Endometrial microvascular endothelial cells (primary cell): ENCODE data around the gene VSIG10L. TPM values are rescaled to one million over a fixed set of nuclear protein-coding genes. Genes with fewer than 3 reads are reported as not detected.

Experiments
- in situ Hi-C: cut with HindIII; loops from 2 replicates; pipeline ENCODE4 v1.10.0; 2017; ENCODE audit warnings: low sequenced_read_pairs, low pct_unique_long_range_greater_than_20kb; ENCODE audit errors: inconsistent ontology term
- total RNA-seq: library from RNA; depleted of rRNA; stranded (reverse); fragments of >200 nt; gene quantifications from one replicate; pipeline ENCODE4 v1.2.3, GENCODE V29; 2015; ENCODE audit errors: inconsistent ontology term

Gene VSIG10L
- not detected for total RNA-seq

DNA sequence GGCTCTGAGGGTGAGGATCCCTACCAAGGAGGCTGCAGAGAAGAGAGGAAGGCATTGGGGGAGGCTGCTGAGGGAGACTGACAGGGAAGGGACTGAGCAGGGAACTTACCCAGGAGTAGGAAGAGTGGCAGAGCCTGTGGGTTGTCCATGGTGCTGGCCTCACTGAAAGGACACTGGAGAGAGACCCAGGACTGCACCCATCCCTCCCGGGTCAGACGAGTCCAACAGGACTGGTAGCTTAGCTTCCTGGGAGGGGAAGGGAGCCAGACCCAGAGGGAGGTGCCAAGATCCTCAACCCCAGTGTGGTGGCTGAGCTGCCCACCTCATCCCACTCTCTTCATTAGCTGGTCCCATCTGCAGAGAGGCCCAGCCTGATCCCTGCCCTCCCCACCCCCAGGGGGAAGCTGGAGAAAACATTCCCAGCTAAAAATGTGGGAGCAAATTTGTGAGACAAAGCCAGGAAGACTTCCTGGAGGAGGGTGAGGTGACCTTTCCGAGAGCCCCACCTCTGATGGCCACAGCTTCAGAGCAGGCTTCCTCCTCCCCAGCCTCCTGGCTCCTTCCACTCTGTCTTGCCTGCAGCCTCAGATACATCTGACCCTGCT lies at the start of gene VSIG10L:
Gene VSIG10L, minus strand, starts transcription at position 164 of the 605 bp plus-strand sequence. Its CDS starts 15 bp downstream, at position 149.
- in situ Hi-C loops = no loop called here

DNA sequence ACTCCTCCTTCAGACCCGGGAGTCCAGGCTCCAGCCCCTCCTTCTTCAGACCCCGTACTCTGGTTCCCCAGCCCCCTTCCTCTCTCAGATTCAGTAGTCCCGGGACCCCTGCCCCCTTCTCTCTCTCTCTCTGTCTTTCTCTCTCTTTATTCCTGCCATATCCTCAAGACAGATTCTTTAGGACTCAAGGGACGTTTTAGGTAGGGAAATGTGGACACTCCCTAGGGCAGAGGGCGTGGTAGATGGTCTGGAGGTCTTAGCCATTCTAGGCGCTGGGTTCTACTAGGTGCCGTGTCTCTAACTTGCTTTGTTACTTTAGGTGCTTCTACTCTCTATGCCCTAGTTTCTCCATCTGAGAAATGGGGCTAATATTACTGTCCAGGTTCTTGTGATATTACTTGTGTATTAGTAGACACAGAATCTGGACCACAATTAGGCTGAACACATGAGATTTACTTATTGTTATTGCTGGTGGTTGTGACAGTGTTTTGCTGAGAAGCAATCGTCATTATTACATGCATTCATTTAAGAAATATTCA lies 49.2 kb upstream of the VSIG10L start:
- in situ Hi-C loops = no loop called here

DNA sequence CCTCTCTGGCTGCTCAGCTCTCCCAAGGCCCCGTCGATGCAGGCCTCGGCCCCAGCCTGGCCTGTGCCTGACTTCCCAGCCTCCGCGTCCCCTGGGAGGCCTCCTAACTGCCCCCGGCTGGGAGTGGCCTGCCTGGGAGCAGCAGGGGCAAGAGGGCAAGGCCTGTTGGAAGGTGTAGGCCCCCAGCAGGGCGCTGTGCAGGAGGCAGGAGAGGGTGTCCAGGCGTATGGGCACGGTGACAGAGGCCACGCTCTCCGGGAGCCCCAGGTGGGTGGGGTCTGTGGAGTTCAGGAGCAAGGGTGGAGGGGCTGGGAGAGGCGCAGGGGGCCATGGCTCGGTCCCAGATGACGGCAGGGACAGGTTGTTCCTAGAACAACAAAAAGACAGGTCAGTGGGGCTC lies 47.2 kb upstream of the VSIG10L start:
- in situ Hi-C loops = no loop called here

DNA sequence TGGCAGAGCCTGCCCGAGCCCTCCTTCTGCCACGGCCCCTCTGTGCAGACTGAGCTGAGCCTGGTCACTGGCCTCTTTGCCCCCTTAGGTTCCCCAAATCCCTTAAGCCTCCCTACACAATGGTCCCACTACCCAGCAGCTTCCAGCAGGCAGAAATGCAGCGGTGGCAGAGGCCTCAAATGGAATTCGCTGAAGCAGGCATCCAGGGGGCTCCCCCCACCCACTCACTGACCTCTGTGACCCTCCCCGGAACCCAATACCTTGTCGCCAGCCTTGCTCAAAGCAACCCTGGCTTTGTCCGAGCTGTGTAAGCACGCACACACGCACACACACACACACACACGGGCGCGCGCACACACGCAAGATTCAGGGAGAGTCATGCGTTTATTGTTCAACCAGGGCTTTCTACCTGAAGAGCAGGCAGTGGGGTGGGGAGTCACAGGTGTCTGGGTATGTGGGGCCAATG lies 46.0 kb upstream of the VSIG10L start, which contains the start of gene LIM2:
Gene LIM2, minus strand, starts transcription at position 51 of the 466 bp plus-strand sequence. CDS start 531 bp downstream, outside the sequence.
- in situ Hi-C loops = no loop called here

DNA sequence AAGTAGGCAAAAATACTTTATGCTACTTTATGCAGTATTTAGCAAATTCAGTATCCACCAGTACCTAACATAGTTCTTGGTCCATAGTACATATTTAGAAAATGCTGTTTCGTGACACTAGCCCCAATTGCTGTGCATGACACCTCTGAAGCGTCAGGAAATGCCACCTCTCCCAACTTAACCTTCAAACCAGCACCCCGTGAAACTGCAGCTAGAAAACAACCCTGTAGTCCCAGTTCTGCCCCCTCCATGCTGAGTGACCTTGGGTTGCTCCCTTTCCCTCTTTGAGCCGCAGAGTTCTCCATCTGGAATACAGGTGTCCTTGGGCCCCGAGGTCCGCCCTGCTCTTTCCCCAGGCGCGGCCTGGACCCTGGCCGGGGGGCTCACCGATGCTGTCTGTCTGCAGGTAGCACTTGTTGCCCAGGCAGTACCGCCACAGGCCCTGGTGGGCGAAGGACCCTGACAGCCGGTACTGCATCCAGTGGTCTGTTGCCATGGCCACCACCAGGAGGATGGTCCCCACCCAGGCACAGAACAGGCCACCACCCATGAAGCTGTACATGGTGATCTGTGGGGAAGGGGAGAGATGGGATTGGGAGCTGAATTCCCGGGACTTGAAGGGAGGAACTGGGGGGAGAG lies 45.1 kb upstream of the VSIG10L start:
- in situ Hi-C loops = no loop called here

DNA sequence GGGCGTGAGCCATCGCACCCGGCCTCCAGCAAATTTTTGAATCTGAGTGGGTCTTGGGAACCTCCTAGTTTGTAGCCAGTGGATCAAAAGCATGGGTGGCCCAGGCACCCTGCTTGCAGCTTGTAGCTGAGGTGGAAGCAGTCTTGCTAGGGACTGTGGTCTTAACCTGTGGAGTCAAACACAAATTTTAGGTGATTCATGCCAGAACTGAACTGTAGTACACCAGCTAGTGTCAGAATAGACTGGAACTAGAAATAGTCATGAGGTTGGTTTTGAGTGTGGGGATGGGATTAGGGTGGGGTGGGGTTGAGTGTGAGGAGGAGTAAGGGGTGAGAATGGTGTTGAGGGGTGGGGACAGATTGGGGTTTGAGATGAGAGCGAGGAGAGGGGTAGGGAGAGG lies 40.1 kb upstream of the VSIG10L start:
- in situ Hi-C loops = no loop called here

DNA sequence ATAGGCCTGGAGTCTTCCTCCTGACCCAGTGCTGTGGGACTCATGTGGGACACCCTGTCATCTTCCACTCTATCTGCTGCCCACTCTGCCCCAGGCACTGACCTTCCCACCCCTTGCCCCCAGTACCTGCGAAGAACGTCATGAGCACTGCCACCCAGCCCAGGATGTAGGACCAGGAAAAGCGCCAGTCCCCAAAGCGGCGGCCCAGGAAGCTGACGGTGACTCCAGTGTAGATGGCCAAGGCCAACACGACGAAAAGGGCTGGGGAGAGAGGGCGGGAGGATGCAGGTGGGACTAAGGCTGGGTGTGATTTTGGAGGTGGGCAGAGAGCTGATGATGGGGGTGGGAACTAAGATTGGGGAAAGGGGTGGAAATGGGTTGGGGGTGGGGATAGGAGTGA lies 38.4 kb upstream of the VSIG10L start:
- in situ Hi-C loops = no loop called here

DNA sequence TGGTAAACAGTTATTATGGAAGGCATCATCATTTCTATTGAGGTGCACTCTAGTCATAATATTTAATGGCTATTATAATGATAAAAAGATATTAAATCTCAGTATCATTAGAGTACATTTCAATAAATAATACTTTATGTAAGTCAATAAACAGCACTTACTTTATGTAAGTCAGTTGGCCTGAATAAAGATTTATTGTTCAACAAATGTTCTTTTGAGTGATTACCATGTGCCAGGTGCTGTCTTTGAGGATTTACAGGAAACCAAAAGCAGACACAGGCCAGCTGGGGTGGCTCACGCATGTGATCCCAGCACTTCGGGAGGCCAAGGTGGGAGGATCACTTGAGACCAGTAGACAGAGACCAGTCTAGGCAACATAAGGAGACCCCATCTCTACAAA lies 35.5 kb upstream of the VSIG10L start:
- in situ Hi-C loops = no loop called here

DNA sequence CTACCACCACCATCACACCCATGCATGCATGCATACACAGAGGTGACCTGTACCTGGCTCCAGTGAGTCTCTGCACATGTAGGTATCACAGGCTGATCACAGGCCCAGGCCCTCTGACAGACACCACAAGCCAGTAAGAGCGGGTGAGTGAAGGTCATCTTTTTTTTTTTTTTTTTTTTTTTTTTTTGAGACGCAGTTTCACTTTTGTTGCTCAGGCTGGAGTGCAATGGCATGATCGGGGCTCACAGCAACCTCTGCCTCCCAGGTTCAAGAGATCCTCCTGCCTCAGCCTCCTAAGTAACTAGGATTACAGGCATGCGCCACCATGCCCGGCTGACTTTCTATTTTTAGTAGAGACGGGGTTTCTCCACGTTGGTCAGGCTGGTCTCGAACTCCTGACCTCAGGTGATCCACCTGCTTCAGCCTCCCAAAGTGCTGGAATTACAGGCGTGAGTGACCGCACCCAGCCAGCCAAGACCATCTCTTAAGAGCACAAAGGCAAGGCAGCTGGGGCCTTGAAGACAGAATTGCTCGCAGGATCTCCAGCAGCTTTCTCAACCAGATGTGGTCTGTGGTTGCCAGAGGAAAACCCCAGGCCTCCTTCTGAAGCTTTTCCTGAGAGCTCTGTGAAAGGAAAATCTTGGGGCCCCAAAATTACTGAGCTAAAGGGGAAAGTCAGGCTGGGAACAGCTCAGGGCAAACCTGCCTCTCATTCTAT lies 33.7 kb upstream of the VSIG10L start:
- in situ Hi-C loops = no loop called here

DNA sequence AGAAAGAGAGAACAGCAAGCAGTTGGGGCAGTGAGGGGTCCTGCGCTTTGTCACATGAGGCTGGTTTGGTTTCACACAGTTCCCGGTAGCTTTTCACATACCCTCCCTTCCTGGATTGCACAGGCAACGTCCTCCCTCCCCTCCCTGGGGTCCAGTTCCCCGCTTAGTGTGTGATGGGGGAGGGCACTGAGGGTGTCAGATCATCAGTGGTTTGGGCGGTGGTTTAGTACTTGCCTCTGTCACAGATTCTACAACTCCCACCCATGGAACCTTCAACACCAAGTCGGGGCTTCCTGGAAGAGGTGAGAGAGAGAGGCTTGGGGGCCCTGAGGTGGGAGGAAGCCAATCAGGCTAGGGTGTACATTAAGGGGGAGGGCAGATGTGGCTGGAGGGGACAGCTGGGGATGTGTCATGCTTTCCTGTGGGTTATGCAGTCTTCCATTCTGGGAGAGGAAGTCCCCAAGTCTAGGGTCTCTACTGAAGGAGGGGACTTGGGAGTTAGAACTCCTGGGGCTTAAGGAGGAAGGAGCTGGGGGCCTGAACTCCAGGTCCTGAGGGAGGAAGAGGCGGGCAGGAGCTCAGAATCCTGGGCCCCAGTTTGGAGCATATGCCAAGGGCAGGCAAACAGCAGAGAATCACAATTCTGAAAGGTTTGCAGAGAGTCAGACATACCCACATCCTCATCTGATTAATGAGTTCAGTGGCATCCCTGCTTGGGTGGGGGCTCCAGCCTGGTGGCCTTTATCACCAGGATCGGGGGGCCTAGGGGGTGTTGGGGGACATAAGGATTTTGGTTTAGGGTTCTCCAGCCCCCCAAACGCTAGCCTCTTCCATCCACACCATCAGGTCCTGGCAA lies 30.9 kb upstream of the VSIG10L start, which contains the start of gene NKG7:
Gene NKG7, minus strand, starts transcription at position 6 of the 856 bp plus-strand sequence. CDS start 119 bp downstream, outside the sequence.
- in situ Hi-C loops = no loop called here

DNA sequence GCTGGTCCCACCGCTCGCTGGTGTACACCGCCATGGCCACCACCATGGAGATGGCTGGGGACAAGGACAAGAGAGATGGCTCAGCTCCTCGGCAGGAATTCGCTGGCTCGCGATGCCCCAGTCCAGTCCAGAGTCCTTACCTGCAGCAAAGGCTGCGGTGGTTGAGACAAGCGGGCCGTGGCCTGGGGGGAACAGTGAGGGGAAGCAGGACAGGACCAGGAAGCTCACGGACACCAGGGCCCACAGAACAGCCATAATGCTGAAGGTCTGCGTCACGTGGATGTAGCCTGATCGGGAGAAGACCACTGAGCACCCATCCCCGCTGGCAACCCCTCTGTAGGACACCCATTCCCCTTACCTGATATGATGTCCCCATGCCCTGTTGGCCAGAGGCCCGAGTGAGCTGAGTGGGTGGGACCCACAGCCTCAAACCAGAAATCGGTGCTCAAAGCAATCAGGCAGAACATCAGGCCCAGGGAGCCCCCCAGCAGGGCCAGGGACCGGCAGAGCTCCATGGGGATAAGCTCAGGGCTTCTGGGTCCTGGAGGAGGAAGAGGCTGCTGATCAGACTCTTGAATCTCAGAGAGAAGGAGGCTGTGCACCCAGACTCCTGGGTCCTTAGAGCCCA lies 30.2 kb upstream of the VSIG10L start:
- in situ Hi-C loops = no loop called here

DNA sequence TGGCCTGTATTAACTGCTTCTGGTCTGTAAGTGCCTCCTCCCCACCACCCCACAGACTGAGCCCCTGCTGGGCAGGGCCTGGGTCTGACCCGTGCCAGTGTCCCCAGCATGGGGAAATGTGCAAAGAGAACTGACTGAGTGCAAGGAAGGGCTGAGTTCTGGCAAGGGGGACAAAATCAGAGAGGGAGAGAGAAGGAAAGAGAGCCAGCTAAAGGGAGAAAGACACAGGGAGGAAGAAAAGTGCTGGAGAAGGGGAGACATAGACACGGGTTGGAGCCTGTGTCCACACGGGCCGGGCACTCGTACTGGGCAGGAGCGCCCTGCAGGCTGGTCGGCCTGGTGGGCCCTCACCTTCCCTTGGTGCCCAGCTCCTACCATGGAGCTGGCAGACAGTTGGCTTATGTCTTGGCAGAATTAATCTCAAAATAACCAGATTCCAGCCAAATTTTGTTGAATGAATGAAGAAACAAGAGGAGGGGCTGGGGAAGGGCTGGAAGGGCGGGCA lies 29.3 kb upstream of the VSIG10L start:
- in situ Hi-C loops = no loop called here

DNA sequence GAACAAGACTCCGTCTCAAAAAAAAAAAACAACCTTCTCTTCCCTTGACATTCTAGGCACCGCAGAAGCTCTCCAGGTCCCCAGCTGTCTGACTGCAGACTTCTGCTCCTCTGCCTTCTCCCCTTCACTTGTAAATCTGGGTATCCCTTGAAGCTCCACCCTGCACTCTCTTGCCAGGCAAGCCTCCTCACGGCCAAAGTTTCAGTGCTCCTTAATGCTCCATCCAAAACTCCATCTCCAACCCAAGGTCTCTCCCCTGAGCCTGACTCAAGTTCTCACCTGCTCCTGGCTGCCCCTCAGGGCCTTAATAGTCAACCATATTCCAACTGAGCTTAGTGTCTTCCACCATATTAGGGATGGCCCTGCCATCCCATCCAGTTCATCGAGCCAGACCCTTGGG lies 28.3 kb upstream of the VSIG10L start:
- in situ Hi-C loops = no loop called here

DNA sequence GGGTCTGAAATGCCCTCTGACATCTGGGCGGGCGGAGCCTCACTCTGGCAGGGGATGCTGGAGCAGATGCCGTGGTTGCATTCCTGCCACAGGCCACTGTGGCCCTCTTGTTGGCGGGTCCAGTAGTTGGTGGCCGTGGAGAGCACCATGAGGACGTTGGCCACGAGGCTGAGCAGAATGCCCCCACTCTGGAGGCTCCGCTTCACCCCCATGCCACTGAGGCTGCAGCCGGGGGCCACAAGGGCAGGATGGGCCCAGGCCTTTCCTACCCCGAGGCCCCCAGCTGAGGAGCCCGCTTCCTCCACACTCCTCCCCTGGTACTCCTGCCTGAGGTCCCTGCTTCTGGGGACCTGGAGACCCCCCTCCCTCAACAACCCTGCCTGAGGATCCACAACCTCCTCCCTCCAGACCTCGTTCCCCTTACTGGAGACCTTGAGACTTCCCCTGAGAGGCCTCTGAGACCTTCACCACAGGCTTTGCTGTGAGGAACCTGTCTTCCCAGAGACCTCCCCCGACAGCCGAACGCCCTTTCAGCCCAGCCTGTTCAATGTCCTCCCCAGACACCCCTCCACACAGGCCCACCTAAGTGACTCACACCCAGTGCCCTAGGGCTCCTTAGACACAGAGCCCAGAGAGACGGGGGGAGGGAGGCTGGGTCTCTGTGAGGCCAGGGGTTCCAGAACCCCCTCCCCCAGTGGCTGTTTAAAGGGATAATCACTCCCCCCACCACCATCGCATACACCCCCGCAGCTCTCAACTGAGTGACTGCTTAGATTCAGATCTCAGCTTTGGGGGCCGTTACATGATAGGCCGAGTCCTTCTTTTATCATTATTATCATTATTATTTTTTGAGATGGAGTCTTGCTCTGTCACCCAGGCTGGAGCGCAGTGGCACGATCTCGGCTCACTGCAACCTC lies 26.7 kb upstream of the VSIG10L start, which contains the start of gene CLDND2:
Gene CLDND2, minus strand, starts transcription at position 638 of the 917 bp plus-strand sequence. Its CDS starts 426 bp downstream, at position 212.
- in situ Hi-C loops = no loop called here

DNA sequence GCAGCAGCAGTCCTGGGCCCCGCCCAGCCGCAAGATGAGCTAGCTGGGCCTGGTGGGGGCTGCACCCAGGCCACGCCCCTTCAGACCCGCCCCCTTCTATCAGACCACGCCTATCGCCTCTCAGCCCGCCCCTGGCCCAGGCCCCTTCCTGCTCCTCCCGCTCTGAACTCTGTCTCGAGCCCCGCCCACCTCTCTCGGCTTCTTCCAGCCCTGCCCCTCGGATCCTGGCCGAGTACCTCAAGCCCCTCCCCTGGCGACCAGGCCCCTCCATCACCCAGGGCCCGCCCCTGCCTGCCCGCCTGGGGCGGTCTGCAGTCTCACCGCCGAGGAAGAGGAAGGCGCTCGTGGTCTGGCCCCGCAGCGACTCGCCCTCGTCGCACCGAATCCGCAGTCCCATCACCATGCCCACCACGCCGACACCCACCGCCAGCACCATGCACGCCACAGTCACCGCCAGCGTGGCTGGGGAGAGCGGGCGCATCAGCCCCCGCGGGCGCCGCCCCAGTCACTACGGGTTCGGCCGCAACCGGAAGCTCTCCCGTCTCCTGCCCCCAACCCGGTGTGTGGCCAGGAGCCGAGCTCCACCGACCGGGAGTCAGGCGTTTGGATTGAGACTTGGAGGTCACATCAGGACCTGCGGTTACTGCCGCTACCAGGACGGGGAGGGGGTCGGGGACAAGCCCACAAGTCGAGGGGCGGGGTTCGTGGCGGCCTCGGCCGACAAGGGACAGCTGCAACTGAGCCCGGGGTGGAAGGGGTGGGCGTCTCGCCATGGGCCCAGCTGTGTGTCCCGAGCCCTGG lies 25.8 kb upstream of the VSIG10L start:
- in situ Hi-C loops = no loop called here

DNA sequence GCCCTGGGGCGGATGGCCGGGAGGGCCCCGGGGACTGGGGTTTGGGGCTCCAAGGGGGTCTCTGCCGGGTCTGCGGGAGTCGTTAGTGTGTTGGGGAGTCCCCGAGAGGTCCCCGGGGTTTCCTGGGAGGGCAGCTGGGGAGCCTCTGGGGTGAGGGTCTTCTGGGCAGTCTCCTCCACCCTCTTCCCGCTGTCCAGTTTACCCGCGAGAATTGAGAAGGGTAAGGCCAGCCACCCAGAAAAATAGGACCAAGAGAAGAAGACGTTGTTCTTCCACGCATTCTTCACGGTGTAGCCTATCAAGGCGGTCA lies 25.3 kb upstream of the VSIG10L start:
- in situ Hi-C loops = no loop called here
